NCI-H1417 (cell line): ENCODE measurements around the gene BIN1.

Experiments
- DNase-seq, 3 experiments: peaks; one replicate each; lab custom pipeline; 2025; lab: John Stamatoyannopoulos, UW

The BIN1 gene

GRCh38 chr2:127104166-127104660 is 2.7 kb downstream of the BIN1 start:
- no peak for DNase-seq

- no peak for DNase-seq
Measured at GRCh38 chr2:127103243-127104165, 3.5 kb downstream of the BIN1 start.

GRCh38 chr2:127102521-127103242 is 4.3 kb downstream of the BIN1 start:
- no peak for DNase-seq

- DNase-seq, result no peak
Measured at GRCh38 chr2:127101756-127102477, 5.0 kb downstream of the BIN1 start.

GRCh38 chr2:127101048-127101611 is 5.8 kb downstream of the BIN1 start:
- DNase-seq, result no peak

- DNase-seq, result no peak
Measured at GRCh38 chr2:127100251-127101047, 6.5 kb downstream of the BIN1 start.

DNA sequence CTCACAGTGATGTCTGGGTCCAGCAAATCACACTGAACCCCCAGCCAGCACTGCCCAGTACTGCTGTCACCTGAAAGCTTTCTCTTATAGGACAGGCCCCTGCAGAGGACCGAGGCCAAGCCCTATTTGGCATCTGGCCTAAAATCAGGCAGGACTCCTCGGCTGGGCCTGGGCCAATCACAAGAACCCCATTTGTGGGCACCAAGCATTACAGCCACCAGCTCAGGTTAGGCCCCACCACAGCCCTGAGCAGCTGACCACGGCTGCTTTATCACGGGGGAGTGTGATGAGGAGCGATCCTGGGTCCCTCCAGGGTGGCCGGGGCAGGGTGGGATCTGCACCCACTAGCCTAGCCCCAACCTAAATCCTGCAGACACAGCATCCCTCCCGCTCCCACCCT is 8.2 kb downstream of the BIN1 start:
- no peak for DNase-seq

- DNase-seq, result no peak
Measured at GRCh38 chr2:127097841-127098651, 8.9 kb downstream of the BIN1 start.

DNA sequence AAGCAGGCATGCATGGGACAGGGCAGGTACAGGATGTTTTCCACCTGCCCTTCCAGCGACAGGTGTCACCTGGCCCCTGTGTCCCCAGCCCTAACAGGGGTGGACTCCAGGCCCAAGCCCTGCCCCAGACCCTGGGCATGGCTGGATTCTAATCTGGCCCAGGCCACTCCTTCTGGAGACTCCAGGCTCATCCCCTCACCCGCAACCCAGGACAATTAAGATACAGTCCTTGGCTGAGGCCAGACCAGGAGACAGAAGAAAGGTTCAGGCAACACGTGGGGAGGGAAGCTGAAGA is 9.5 kb downstream of the BIN1 start:
- DNase-seq, result no peak

GRCh38 chr2:127096718-127097470 is 10.1 kb downstream of the BIN1 start:
- no peak for DNase-seq

- DNase-seq, result no peak
Measured at GRCh38 chr2:127096280-127096679, 10.7 kb downstream of the BIN1 start.

DNA sequence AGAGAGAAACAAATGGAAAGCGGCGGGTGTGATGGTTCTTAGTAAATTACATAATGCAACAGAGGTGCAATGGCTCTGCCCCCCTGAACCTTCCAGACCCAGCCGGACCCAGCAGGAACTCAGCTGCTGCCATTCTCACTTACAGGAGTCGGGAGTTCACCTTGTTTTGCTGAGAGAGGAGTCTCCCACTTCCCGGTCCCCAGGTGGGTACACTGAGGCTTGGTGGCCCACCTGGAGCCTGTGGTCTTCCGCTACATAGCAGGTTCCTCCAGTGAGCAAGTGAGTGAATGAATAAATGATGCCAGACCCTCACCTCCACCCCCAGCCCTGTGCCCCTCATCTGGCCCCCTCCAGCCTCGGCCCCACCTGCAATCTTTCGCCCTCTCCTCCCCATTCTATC is 11.2 kb downstream of the BIN1 start:
- no peak for DNase-seq

- DNase-seq, result no peak
Measured at GRCh38 chr2:127095367-127095641, 11.7 kb downstream of the BIN1 start.

- no peak for DNase-seq
Measured at GRCh38 chr2:127094509-127095366, 12.2 kb downstream of the BIN1 start.

DNA sequence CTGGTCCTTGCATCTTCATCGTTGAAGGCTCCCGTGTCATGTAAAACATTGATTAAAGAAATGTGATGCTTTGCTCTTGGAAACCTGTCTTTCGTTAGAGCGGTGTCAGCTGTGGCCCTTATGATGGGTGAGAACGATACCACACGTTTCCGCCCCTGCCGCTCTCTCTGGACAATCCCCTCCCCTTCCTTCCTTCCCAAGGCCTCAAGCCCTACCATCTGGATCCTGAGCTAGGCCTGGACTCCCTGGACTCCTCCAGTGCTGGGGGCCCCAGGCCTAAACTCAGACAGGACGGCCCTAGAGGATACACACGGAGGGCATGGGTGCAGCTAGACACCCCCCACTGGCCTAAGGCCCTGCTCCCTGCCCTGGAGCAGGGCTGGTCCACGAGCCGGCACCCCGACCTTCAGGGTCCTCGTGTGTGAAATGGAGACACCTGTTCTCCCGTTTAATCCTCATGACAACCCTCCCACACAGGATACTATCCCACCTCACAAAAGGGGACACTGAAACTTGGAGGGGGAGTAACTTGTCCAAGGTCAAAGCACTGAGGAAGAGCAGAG is 13.2 kb downstream of the BIN1 start:
- no peak for DNase-seq

DNA sequence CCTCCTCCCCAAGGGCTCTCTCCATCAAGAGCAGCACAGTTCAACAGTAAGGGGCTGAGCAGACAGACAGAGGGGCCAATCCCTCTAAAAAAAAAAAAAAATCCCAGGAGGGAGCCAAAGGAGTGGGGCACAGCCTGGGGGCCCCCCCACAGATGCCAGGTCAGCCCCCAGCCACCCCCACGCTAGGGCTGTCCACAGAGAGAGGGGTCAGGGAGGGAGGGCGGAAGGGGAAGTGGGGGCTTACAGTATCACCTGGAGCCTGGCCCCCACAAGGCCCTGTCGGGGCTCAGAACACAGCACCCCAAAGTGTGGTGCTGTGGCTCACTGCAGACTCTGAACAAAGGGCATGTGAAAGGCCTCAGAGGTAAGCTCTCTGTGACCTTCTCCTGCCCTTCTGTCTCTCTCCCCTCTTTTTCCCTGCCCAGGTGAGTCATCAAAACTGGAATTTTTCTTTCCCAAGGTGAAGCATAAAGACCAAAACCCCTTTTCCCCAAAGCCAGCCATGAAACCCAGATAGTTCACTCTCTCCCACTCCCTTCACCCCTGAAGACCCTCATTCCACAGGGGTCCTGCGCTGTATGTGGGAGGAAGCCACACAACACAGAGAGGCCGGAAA is 13.9 kb downstream of the BIN1 start:
- no peak for DNase-seq

- DNase-seq, result no peak
Measured at GRCh38 chr2:127092306-127092705, 14.6 kb downstream of the BIN1 start.

GRCh38 chr2:127091886-127092285 is 15.1 kb downstream of the BIN1 start:
- DNase-seq, result no peak
